Activated T-cell treated with anti-CD3 and anti-CD28 coated beads, Interleukin-2, amount 50 U/mL, for 72 hours (primary cell): Measurements from ENCODE around the gene MAML3. TPM values are rescaled to one million over a fixed set of nuclear protein-coding genes. Genes with fewer than 3 reads are reported as not detected.
"Not testable (repeated sequence)": the region's sequence is repeated elsewhere in the genome, so short reads cannot be mapped to it uniquely, and the experiment has no call there.

Experiments
- ATAC-seq, 2 donors: fragments of 150-1000 bp; cut with Tn5 transposase; replicated peaks in 1 of 2; 2 replicates each; pipeline ENCODE4 v1.10.0; 2021; ENCODE audit warnings: moderate library complexity in 2 of 2, mild to moderate bottlenecking in 1 of 2
- DNase-seq, 2 donors: peaks; one replicate each; pipeline ENCODE4 v3.0.0; 2021 to 2022; ENCODE audit warnings: mixed read lengths in 1 of 2
- H3K27ac Mint-ChIP-seq: one replicate; pipeline ENCODE4 v1.8.0; 2022; ENCODE audit warnings: mild to moderate bottlenecking, moderate library complexity, mixed read lengths
- H3K27me3 Mint-ChIP-seq: one replicate; pipeline ENCODE4 v1.8.0; 2022; ENCODE audit warnings: low read depth, mixed read lengths
- H3K36me3 Mint-ChIP-seq, 2 donors: one replicate each; pipeline ENCODE4 v1.8.0; 2022; ENCODE audit warnings: mixed read lengths in 2 of 2, mild to moderate bottlenecking in 1 of 2; ENCODE audit not compliant: insufficient read depth in 2 of 2
- H3K4me1 Mint-ChIP-seq: one replicate; pipeline ENCODE4 v1.8.0; 2022; ENCODE audit warnings: low read depth, mixed read lengths
- H3K4me3 Mint-ChIP-seq, 2 donors: one replicate each; pipeline ENCODE4 v1.8.0; 2022; ENCODE audit warnings: mild to moderate bottlenecking in 2 of 2, mixed read lengths in 2 of 2, moderate library complexity in 2 of 2
- H3K9me3 Mint-ChIP-seq, 2 donors: one replicate each; pipeline ENCODE4 v1.8.0; 2022; ENCODE audit warnings: mixed read lengths in 2 of 2
- total RNA-seq, 2 donors: library from RNA; stranded (reverse); gene quantifications; one replicate each; pipeline ENCODE4 v1.2.3, GENCODE V29; 2022

Gene MAML3
- total RNA-seq, 2 donors from 2014 or later, result 5.3 to 5.5 TPM

GRCh38 chr4:139957986-139958738, 195.8 kb downstream of the MAML3 start:
- H3K9me3 Mint-ChIP-seq, result no peaks in the 10 kb centered on the region
- DNase-seq, result no peak
- H3K4me1 Mint-ChIP-seq, result peaks cover 7% of the 10 kb centered on the region
- ATAC-seq, result no peak
- H3K27ac Mint-ChIP-seq, result no peak overlapping the region
- no peak overlapping the region for H3K4me3 Mint-ChIP-seq
- H3K36me3 Mint-ChIP-seq, result no peaks in the 10 kb centered on the region
- no peaks in the 10 kb centered on the region for H3K27me3 Mint-ChIP-seq

GRCh38 chr4:139957065-139957464, 196.9 kb downstream of the MAML3 start:
- Mint-ChIP-seq H3K4me1 (no peaks in the 10 kb centered on the region), H3K4me3 (no peak overlapping the region), H3K36me3 (no peaks in the 10 kb centered on the region), H3K27ac (no peak overlapping the region), H3K27me3 (no peaks in the 10 kb centered on the region), H3K9me3 (no peaks in the 10 kb centered on the region)
- no peak for DNase-seq
- no peak for ATAC-seq

- ATAC-seq (no peak), DNase-seq (no peak)
- H3K27me3 Mint-ChIP-seq, result no peaks in the 10 kb centered on the region
- no peak overlapping the region for H3K27ac Mint-ChIP-seq
- H3K4me1 Mint-ChIP-seq, result peaks cover 4% of the 10 kb centered on the region
- no peak overlapping the region for H3K4me3 Mint-ChIP-seq
- no peaks in the 10 kb centered on the region for H3K36me3 Mint-ChIP-seq
- H3K9me3 Mint-ChIP-seq, result no peaks in the 10 kb centered on the region
Observed at GRCh38 chr4:139956507-139957017, 197.4 kb downstream of the MAML3 start.

- no peak overlapping the region for H3K27ac Mint-ChIP-seq
- DNase-seq (no peak), ATAC-seq (no peak)
- H3K4me3 Mint-ChIP-seq, result no peak overlapping the region
- H3K27me3 Mint-ChIP-seq, result no peaks in the 10 kb centered on the region
- H3K4me1 Mint-ChIP-seq, result peaks cover 13% of the 10 kb centered on the region
- H3K36me3 Mint-ChIP-seq, result no peaks in the 10 kb centered on the region
- no peaks in the 10 kb centered on the region for H3K9me3 Mint-ChIP-seq
Observed at GRCh38 chr4:139955600-139955999, 198.4 kb downstream of the MAML3 start.

GRCh38 chr4:139954512-139954911, 199.5 kb downstream of the MAML3 start:
- H3K27me3 Mint-ChIP-seq, result no peaks in the 10 kb centered on the region
- H3K36me3 Mint-ChIP-seq, result peaks cover 2% of the 10 kb centered on the region in 2 donors
- ATAC-seq (no peak), DNase-seq (no peak)
- peaks cover 22% of the 10 kb centered on the region for H3K4me1 Mint-ChIP-seq
- H3K27ac Mint-ChIP-seq, result no peak overlapping the region
- H3K4me3 Mint-ChIP-seq, result no peak overlapping the region
- no peaks in the 10 kb centered on the region for H3K9me3 Mint-ChIP-seq

- H3K36me3 Mint-ChIP-seq, result peaks cover 2% of the 10 kb centered on the region in 2 donors
- H3K27ac Mint-ChIP-seq, result peak overlapping the region; percentile 36
- DNase-seq (peak; percentile 35 to 53), ATAC-seq (peak; percentile 75 to 77)
- peak overlapping the region; percentile 62 to 83 for H3K4me3 Mint-ChIP-seq
- no peaks in the 10 kb centered on the region for H3K27me3 Mint-ChIP-seq
- H3K9me3 Mint-ChIP-seq, result no peaks in the 10 kb centered on the region
- peaks cover 32% of the 10 kb centered on the region for H3K4me1 Mint-ChIP-seq
Observed at GRCh38 chr4:139951021-139951420, 203.0 kb downstream of the MAML3 start.

- DNase-seq (peak; percentile 63 to 74), ATAC-seq (peak; percentile 94 to 96)
- Mint-ChIP-seq H3K36me3 (peaks cover 2% of the 10 kb centered on the region in 2 donors), H3K4me3 (peak overlapping the region; percentile 62 to 83), H3K27me3 (no peaks in the 10 kb centered on the region), H3K27ac (peak overlapping the region; percentile 36), H3K4me1 (peaks cover 32% of the 10 kb centered on the region), H3K9me3 (no peaks in the 10 kb centered on the region)
Observed at GRCh38 chr4:139950568-139950967, 203.4 kb downstream of the MAML3 start.

- not testable (repeated sequence) for DNase-seq, H3K27ac Mint-ChIP-seq, H3K36me3 Mint-ChIP-seq, H3K9me3 Mint-ChIP-seq, H3K27me3 Mint-ChIP-seq, ATAC-seq, H3K4me3 Mint-ChIP-seq
- H3K4me1 Mint-ChIP-seq, result peaks cover 12% of the 10 kb centered on the region
Observed at GRCh38 chr4:139944916-139945315, 209.1 kb downstream of the MAML3 start.

GRCh38 chr4:139943277-139943676, 210.7 kb downstream of the MAML3 start:
- H3K27me3 Mint-ChIP-seq, result no peaks in the 10 kb centered on the region
- H3K36me3 Mint-ChIP-seq, result no peaks in the 10 kb centered on the region
- peaks cover 10% of the 10 kb centered on the region for H3K4me1 Mint-ChIP-seq
- no peak overlapping the region for H3K4me3 Mint-ChIP-seq
- H3K27ac Mint-ChIP-seq, result no peak overlapping the region
- ATAC-seq (no peak), DNase-seq (no peak)
- no peaks in the 10 kb centered on the region for H3K9me3 Mint-ChIP-seq

GRCh38 chr4:139942241-139942640, 211.7 kb downstream of the MAML3 start:
- no peaks in the 10 kb centered on the region for H3K27me3 Mint-ChIP-seq
- H3K4me1 Mint-ChIP-seq, result peaks cover 7% of the 10 kb centered on the region
- H3K4me3 Mint-ChIP-seq, result no peak overlapping the region
- no peaks in the 10 kb centered on the region for H3K36me3 Mint-ChIP-seq
- no peak overlapping the region for H3K27ac Mint-ChIP-seq
- no peak for DNase-seq
- no peaks in the 10 kb centered on the region for H3K9me3 Mint-ChIP-seq
- ATAC-seq, result no peak

GRCh38 chr4:139940600-139940999, 213.4 kb downstream of the MAML3 start:
- no peaks in the 10 kb centered on the region for H3K9me3 Mint-ChIP-seq
- H3K4me1 Mint-ChIP-seq, result no peaks in the 10 kb centered on the region
- no peak overlapping the region for H3K27ac Mint-ChIP-seq
- H3K4me3 Mint-ChIP-seq, result no peak overlapping the region
- DNase-seq (no peak), ATAC-seq (no peak)
- H3K27me3 Mint-ChIP-seq, result no peaks in the 10 kb centered on the region
- H3K36me3 Mint-ChIP-seq, result no peaks in the 10 kb centered on the region

- H3K36me3 Mint-ChIP-seq, result no peaks in the 10 kb centered on the region
- DNase-seq (no peak), ATAC-seq (no peak)
- H3K4me3 Mint-ChIP-seq, result no peak overlapping the region
- no peaks in the 10 kb centered on the region for H3K9me3 Mint-ChIP-seq
- no peaks in the 10 kb centered on the region for H3K27me3 Mint-ChIP-seq
- H3K27ac Mint-ChIP-seq, result no peak overlapping the region
- no peaks in the 10 kb centered on the region for H3K4me1 Mint-ChIP-seq
Observed at GRCh38 chr4:139938414-139938813, 215.6 kb downstream of the MAML3 start.

- ATAC-seq (no peak), DNase-seq (no peak)
- H3K9me3 Mint-ChIP-seq, result no peaks in the 10 kb centered on the region
- no peak overlapping the region for H3K4me3 Mint-ChIP-seq
- no peak overlapping the region for H3K27ac Mint-ChIP-seq
- no peaks in the 10 kb centered on the region for H3K4me1 Mint-ChIP-seq
- H3K27me3 Mint-ChIP-seq, result no peaks in the 10 kb centered on the region
- H3K36me3 Mint-ChIP-seq, result no peaks in the 10 kb centered on the region
Observed at GRCh38 chr4:139935911-139936310, 218.1 kb downstream of the MAML3 start.

GRCh38 chr4:139934708-139935195, 219.2 kb downstream of the MAML3 start:
- DNase-seq (no peak), ATAC-seq (no peak)
- H3K4me3 Mint-ChIP-seq, result no peak overlapping the region
- H3K36me3 Mint-ChIP-seq, result no peaks in the 10 kb centered on the region
- H3K4me1 Mint-ChIP-seq, result no peaks in the 10 kb centered on the region
- H3K27me3 Mint-ChIP-seq, result no peaks in the 10 kb centered on the region
- no peaks in the 10 kb centered on the region for H3K9me3 Mint-ChIP-seq
- no peak overlapping the region for H3K27ac Mint-ChIP-seq
